Measurements from ENCODE around the gene ZNF683.
A peak's percentile ranks its signal among the peaks of the same experiment; 100 is the strongest.

The ZNF683 gene

GRCh38 chr1:26409191-26409807 lies 36.7 kb upstream of the ZNF683 start:
- TF ChIP-seq, protein P1, sequence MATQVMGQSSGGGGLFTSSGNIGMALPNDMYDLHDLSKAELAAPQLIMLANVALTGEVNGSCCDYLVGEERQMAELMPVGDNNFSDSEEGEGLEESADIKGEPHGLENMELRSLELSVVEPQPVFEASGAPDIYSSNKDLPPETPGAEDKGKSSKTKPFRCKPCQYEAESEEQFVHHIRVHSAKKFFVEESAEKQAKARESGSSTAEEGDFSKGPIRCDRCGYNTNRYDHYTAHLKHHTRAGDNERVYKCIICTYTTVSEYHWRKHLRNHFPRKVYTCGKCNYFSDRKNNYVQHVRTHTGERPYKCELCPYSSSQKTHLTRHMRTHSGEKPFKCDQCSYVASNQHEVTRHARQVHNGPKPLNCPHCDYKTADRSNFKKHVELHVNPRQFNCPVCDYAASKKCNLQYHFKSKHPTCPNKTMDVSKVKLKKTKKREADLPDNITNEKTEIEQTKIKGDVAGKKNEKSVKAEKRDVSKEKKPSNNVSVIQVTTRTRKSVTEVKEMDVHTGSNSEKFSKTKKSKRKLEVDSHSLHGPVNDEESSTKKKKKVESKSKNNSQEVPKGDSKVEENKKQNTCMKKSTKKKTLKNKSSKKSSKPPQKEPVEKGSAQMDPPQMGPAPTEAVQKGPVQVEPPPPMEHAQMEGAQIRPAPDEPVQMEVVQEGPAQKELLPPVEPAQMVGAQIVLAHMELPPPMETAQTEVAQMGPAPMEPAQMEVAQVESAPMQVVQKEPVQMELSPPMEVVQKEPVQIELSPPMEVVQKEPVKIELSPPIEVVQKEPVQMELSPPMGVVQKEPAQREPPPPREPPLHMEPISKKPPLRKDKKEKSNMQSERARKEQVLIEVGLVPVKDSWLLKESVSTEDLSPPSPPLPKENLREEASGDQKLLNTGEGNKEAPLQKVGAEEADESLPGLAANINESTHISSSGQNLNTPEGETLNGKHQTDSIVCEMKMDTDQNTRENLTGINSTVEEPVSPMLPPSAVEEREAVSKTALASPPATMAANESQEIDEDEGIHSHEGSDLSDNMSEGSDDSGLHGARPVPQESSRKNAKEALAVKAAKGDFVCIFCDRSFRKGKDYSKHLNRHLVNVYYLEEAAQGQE (IDR thresholded peaks at IDR 0.05; ENCODE audit: low read depth), result no peak
- TF ChIP-seq YY1 (IDR thresholded peaks at IDR 0.05; ENCODE audit: low read depth), result no peak
- TF ChIP-seq, protein P2, sequence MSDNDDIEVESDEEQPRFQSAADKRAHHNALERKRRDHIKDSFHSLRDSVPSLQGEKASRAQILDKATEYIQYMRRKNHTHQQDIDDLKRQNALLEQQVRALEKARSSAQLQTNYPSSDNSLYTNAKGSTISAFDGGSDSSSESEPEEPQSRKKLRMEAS (IDR thresholded peaks at IDR 0.05), result no peak
- TF ChIP-seq EP300 (IDR thresholded peaks at IDR 0.05; ENCODE audit: borderline replicate concordance), result no peak
- TF ChIP-seq EGR1 (IDR thresholded peaks at IDR 0.05), result no peak
- no peak for TF ChIP-seq FOXM1 (IDR thresholded peaks at IDR 0.05; ENCODE audit: borderline replicate concordance, low read depth)
- no peak for TF ChIP-seq CEBPB (IDR thresholded peaks at IDR 0.05)
- TF ChIP-seq RAD21 (IDR thresholded peaks at IDR 0.05; ENCODE audit: low read depth), result no peak
- no peak for TF ChIP-seq TAF1 (IDR thresholded peaks at IDR 0.05; ENCODE audit: low read depth)
- TF ChIP-seq ZBTB7A (IDR thresholded peaks at IDR 0.05; ENCODE audit: low read depth), result no peak
- TF ChIP-seq, protein P3, sequence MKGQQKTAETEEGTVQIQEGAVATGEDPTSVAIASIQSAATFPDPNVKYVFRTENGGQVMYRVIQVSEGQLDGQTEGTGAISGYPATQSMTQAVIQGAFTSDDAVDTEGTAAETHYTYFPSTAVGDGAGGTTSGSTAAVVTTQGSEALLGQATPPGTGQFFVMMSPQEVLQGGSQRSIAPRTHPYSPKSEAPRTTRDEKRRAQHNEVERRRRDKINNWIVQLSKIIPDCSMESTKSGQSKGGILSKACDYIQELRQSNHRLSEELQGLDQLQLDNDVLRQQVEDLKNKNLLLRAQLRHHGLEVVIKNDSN (IDR thresholded peaks at IDR 0.05), result no peak
- no peak for TF ChIP-seq NFIC (IDR thresholded peaks at IDR 0.05)
- TF ChIP-seq CREB1 (IDR thresholded peaks at IDR 0.05; ENCODE audit: low read depth), result no peak
- TF ChIP-seq TEAD4 (IDR thresholded peaks at IDR 0.05), result no peak
- TF ChIP-seq TCF12 (IDR thresholded peaks at IDR 0.05; ENCODE audit: low read depth), result no peak

DNA sequence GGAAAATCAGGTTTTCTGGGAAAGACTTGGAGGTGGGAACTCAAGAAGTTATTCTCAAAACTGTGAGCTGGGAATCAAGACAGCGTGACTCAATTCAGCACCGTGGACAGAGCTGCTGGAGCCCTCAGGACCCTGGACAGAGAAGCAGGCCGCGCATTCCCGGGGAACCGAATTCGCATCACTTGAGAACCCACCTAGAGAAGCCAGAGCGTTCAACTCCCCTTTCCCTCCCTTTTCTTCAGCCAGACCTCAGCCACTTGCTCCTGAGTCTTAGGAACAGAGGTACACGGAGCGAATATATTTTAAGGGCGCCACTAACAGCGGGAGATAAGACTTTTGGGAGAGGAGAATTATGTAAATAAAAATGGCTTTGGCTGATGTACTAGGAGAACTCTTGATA lies 36.1 kb upstream of the ZNF683 start:
- TF ChIP-seq, protein P2 (IDR thresholded peaks at IDR 0.05), result peak; percentile 94
- TF ChIP-seq, protein P3 (IDR thresholded peaks at IDR 0.05), result peak; percentile 48; the same call in 1 of the 2 replicates
- TF ChIP-seq ZBTB7A (IDR thresholded peaks at IDR 0.05; ENCODE audit: low read depth) (no peak), RAD21 (IDR thresholded peaks at IDR 0.05; ENCODE audit: low read depth) (0 out of 2 replicates have a peak, but pooled peaks have one; percentile 2), TEAD4 (IDR thresholded peaks at IDR 0.05) (peak; percentile 86), TCF12 (IDR thresholded peaks at IDR 0.05; ENCODE audit: low read depth) (no peak), NFIC (IDR thresholded peaks at IDR 0.05) (peak; percentile 18; the same call in 1 of the 2 replicates)
- TF ChIP-seq, protein P1 (IDR thresholded peaks at IDR 0.05; ENCODE audit: low read depth), result peak; percentile 100

DNA sequence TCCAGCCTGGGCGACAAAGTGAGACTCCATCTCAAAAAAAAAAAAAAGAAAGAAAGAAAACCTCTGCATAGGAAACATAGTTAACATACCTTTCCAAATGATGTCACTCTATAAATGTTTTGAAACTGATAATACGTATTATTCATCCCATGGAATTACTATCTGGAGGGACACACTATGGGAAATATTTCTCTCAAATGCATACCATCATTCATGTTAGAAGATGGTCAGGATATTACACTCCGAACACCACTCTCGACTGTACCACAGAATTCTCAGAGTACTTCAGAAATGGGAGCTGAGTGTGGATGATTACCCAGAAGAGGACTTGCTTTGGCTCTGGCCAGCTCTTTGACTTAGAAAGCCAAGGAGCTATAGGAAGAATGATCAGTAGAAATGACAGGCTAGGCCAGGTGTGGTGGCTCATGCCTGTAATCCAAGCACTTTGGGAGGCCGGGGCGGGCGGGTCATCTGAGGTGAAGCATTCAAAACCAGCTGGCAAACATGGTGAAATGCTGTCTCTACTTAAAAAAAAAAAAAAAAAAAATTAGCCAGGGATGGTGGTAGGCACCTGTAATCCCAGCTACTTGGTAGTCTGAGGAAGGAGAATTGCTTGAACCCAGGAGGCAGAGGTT lies 32.8 kb upstream of the ZNF683 start:
- TF ChIP-seq TCF12 (IDR thresholded peaks at IDR 0.05; ENCODE audit: low read depth) (no peak), TAF1 (IDR thresholded peaks at IDR 0.05; ENCODE audit: low read depth) (no peak), ZBTB7A (IDR thresholded peaks at IDR 0.05; ENCODE audit: low read depth) (no peak), CEBPB (IDR thresholded peaks at IDR 0.05) (no peak), EGR1 (IDR thresholded peaks at IDR 0.05) (no peak), TEAD4 (IDR thresholded peaks at IDR 0.05) (no peak), EP300 (IDR thresholded peaks at IDR 0.05; ENCODE audit: borderline replicate concordance) (no peak), CREB1 (IDR thresholded peaks at IDR 0.05; ENCODE audit: low read depth) (no peak), NFIC (IDR thresholded peaks at IDR 0.05) (no peak), FOXM1 (IDR thresholded peaks at IDR 0.05; ENCODE audit: borderline replicate concordance, low read depth) (no peak), RAD21 (IDR thresholded peaks at IDR 0.05; ENCODE audit: low read depth) (no peak), YY1 (IDR thresholded peaks at IDR 0.05; ENCODE audit: low read depth) (no peak)
- TF ChIP-seq, protein P1 (IDR thresholded peaks at IDR 0.05; ENCODE audit: low read depth), result no peak

- TF ChIP-seq EP300 (IDR thresholded peaks at IDR 0.05; ENCODE audit: borderline replicate concordance) (no peak), CREB1 (IDR thresholded peaks at IDR 0.05; ENCODE audit: low read depth) (no peak), TEAD4 (IDR thresholded peaks at IDR 0.05) (no peak), ZBTB7A (IDR thresholded peaks at IDR 0.05; ENCODE audit: low read depth) (no peak), YY1 (IDR thresholded peaks at IDR 0.05; ENCODE audit: low read depth) (no peak), RAD21 (IDR thresholded peaks at IDR 0.05; ENCODE audit: low read depth) (no peak), CEBPB (IDR thresholded peaks at IDR 0.05) (no peak)
- TF ChIP-seq, protein P2 (IDR thresholded peaks at IDR 0.05), result no peak
- TF ChIP-seq, protein P3 (IDR thresholded peaks at IDR 0.05), result no peak
Observed at GRCh38 chr1:26404641-26405040, 32.1 kb upstream of the ZNF683 start.

Data from Ishikawa (cell line).